ENCODE data around the gene MAPK1. TPM values are rescaled to one million over a fixed set of nuclear protein-coding genes. Genes with fewer than 3 reads are reported as not detected.
"Not testable (repeated sequence)": the region's sequence is repeated elsewhere in the genome, so short reads cannot be mapped to it uniquely, and the experiment has no call there.

Gene MAPK1
- total RNA-seq, 4 donors from 2014 or later, result 36.0 to 57.6 (median 45.0) TPM

DNA sequence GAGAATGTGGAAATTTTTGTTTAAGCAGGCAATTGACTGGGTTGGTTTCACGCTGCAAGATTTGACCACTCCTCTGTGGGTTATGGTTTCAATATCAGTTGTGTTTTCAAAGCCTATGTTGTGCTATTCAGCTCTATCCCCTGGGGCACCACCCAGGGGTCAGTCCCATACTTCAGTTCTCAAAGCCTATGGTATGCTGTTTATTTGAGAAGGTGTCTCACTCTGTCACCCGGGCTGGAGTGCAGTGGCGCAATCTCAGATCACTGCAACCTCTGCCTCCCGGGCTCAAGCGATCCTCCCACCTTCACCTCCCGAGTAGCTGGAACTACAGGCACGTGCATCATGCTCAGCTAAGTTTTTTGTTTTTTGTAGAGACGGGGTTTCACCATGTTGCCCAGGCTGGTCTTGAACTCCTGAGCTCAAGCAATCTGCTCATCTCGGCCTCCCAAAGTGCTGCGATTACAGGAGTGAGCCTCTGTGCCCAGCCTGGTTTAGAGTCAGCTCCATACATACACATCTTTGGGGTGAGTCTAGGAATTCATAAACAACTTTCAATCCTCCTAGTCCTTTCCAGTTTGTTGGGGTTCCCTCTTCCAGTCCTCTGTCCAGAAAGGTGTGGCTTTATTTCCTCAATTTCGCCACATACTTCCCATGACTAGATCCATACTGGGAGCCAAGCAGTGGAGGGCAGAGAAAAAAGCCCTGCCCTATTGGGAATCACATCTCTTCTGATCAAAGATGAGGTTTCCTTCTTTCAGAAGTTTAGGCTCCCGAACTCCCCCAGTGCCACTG lies 35.0 kb upstream of the MAPK1 start:
- H3K9me3 ChIP-seq, result no peaks in the 10 kb centered on the region
- no peak overlapping the region for H3K4me3 ChIP-seq
- no peaks in the 10 kb centered on the region for H3K27me3 ChIP-seq
- peaks cover 0 to 7% (median 0%) of the 10 kb centered on the region in 3 donors for H3K36me3 ChIP-seq
- TF ChIP-seq, protein P1, sequence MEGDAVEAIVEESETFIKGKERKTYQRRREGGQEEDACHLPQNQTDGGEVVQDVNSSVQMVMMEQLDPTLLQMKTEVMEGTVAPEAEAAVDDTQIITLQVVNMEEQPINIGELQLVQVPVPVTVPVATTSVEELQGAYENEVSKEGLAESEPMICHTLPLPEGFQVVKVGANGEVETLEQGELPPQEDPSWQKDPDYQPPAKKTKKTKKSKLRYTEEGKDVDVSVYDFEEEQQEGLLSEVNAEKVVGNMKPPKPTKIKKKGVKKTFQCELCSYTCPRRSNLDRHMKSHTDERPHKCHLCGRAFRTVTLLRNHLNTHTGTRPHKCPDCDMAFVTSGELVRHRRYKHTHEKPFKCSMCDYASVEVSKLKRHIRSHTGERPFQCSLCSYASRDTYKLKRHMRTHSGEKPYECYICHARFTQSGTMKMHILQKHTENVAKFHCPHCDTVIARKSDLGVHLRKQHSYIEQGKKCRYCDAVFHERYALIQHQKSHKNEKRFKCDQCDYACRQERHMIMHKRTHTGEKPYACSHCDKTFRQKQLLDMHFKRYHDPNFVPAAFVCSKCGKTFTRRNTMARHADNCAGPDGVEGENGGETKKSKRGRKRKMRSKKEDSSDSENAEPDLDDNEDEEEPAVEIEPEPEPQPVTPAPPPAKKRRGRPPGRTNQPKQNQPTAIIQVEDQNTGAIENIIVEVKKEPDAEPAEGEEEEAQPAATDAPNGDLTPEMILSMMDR (IDR thresholded peaks at IDR 0.05), result no peak
- no peak for TF ChIP-seq POLR2A (IDR thresholded peaks at IDR 0.05)
- DNase-seq, result no peak
- H3K4me1 ChIP-seq, result no peaks in the 10 kb centered on the region
- intact Hi-C loops (cut with DNase I), result no loop called here
- H3K27ac ChIP-seq, result no peak overlapping the region
- WGBS, 2 donors, result 79 to 83% methylated on average over 12 of the region's 12 CpGs

DNA sequence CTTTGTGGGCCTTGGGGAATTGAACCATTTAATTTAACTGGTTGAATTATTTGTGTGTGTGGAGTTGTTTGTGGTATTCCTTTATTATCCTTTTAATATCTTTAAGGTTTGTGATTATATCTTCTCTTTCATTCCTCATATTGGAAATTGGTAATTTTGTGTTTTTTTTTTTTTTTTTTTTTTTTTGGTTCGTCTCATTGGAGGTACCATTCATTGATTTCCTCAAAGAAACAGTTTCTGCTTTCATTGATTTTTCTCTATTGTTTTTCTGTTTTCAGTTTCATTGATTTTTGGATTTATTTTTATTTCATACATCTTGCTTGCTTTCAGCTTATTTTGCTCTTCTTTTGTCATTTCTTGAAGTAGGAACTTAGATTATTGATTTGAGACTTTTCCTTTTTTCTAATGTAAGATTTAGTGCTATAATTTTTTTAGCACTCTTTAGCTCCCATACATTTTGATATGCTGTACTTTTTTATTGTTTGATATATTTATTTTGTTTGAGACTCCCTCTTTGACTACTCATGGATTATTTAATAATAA lies 31.0 kb upstream of the MAPK1 start:
- Histone ChIP-seq H3K27me3 (no peaks in the 10 kb centered on the region), H3K27ac (no peak overlapping the region), H3K9me3 (no peaks in the 10 kb centered on the region), H3K4me3 (no peak overlapping the region), H3K36me3 (no peaks in the 10 kb centered on the region), H3K4me1 (no peaks in the 10 kb centered on the region)
- DNase-seq, result no peak
- TF ChIP-seq, protein P1 (IDR thresholded peaks at IDR 0.05), result no peak
- 62 to 86% methylated on average over 1 of the region's 1 CpG for WGBS, 2 donors
- intact Hi-C loops (cut with DNase I), result no loop called here

DNA sequence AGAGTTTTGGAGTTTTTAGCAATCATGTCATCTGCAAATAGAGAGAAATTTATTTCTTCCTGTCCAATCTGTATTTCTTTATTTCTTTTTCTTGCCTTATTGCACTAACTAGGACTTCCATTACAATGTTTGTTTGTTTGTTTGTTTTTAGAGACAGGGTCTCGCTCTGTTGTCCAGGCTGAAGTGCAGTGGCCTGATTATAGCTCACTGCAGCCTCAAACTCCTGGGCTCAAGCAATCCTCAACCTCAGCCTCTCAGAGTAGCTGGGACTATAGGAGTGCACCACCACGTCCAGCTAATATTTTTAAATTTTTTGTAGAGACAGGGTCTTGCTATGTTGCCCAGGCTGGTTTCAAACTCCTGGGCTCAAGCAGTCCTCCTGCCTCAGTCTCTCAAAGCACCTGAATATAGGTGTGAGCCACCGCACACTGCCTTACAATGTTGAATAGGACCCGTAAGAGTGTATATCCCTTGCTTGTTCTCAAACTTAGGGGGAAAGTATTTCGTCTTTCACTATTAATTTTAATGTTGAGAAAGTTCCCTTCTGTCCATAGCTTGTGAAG lies 29.6 kb upstream of the MAPK1 start:
- H3K27me3 ChIP-seq, result no peaks in the 10 kb centered on the region
- H3K36me3 ChIP-seq, result no peaks in the 10 kb centered on the region
- no peak for TF ChIP-seq POLR2A (IDR thresholded peaks at IDR 0.05)
- TF ChIP-seq, protein P1 (IDR thresholded peaks at IDR 0.05), result no peak
- H3K9me3 ChIP-seq, result no peaks in the 10 kb centered on the region
- H3K27ac ChIP-seq, result no peak overlapping the region
- H3K4me3 ChIP-seq, result no peak overlapping the region
- WGBS, 2 donors, result 88 to 92% methylated on average over 5 of the region's 5 CpGs
- no peaks in the 10 kb centered on the region for H3K4me1 ChIP-seq
- intact Hi-C loops (cut with DNase I), result no loop called here
- DNase-seq, result no peak

DNA sequence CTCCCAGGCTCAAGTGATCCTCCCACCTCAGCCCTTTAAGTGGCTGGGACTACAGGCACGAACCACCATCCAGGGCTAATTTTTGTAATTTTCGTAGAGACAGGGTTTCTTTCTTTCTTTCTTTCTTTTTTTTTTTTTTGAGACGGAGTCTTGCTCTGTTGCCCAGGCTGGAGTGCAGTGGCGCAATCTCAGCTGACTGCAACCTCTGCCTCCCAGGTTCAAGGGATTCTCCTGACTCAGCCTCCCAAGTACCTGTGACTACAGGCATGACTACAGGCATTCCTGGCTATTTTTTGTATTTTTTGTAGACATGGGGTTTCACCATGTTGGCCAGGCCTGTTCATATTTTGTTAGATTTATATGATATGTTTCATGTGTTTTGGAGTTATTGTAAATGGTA lies 28.8 kb upstream of the MAPK1 start:
- H3K27me3 ChIP-seq; H3K36me3 ChIP-seq; intact Hi-C loops (cut with DNase I); H3K9me3 ChIP-seq; H3K4me3 ChIP-seq; DNase-seq; H3K27ac ChIP-seq; H3K4me1 ChIP-seq: not testable (repeated sequence)
- 81 to 90% methylated on average over 4 of the region's 4 CpGs for WGBS, 2 donors

DNA sequence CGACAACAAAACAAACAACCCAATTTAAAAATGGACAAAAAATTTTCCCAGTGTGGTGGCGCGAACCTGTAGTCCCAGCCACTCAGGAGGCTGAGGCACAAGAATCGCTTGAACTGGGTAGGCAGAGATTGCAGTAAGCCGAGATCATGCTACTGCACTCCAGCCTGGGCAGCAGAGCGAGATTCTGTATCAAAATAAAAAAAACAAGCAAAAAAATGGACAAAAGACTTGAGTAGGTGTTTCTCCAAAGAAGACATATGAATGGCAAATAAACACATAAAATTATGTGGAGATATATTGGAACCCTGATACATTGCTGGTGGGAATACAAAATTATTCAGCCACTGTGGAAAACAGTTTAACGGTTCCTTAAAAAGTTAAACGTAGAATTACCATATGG lies 27.4 kb upstream of the MAPK1 start:
- TF ChIP-seq POLR2A (IDR thresholded peaks at IDR 0.05), result no peak
- TF ChIP-seq, protein P1 (IDR thresholded peaks at IDR 0.05), result no peak
- intact Hi-C loops (cut with DNase I), result no loop called here
- Histone ChIP-seq H3K27ac (no peak overlapping the region), H3K36me3 (no peaks in the 10 kb centered on the region), H3K4me1 (no peaks in the 10 kb centered on the region), H3K27me3 (no peaks in the 10 kb centered on the region), H3K9me3 (no peaks in the 10 kb centered on the region), H3K4me3 (no peak overlapping the region)
- 90 to 91% methylated on average over 8 of the region's 8 CpGs for WGBS, 2 donors
- no peak for DNase-seq

Measured in esophagus squamous epithelium (tissue), 5 donors.